Stimulated activated CD4-positive, alpha-beta T cell treated with anti-CD3 and anti-CD28 coated beads, Interleukin-12 subunit alpha, Interleukin-12 subunit beta, amount 100 ng/mL, for 24 hours (primary cell): ENCODE data around the gene MIGA1.

Experiments used
- DNase-seq, 2 experiments: peaks; one replicate each; pipeline ENCODE4 v3.0.0-alpha.2; 2020; ENCODE audit warnings: low read depth in 2 of 2

The MIGA1 gene

GRCh38 chr1:77845951-77846350 lies 66.5 kb downstream of the MIGA1 start:
- DNase-seq, result no peak

DNA sequence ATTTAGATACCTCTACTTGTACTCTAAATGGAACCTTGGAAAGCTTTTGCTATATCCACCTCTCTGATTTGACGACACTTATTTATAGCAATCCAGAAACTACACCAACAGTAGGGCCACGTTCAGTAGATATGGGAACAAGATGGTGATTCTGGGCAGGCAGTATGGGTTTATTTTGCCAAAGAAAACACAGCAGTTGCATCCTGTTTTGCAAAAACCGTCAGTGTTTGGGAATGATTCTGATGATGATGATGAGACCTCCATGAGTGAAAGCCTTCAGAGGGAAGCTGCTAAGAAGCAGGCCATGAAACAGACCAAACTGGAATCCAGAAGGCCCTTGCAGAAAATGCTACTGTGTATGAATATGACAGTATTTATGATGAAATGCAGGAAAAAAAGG lies 67.5 kb downstream of the MIGA1 start:
- DNase-seq, result no peak

- no peak for DNase-seq
Measured at GRCh38 chr1:77847621-77848080, 68.2 kb downstream of the MIGA1 start.

DNA sequence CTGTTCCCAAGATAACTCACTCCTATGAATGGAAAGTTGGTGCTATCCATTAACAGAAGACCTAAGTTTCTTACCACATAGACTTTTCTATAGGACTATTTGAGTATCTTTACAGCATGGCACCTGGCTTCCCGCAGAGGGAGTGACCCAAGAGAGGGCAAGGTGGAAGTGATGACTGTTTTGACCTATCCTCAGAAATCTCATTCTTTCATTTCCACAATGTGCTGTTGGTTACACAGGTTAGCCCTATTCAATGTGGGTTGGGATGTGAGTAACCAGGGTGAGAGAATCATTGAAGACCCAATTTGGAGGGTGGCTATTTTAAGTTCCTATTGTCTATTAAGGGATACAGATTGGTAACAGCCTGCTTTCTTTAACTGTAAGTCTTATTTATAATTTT lies 70.6 kb downstream of the MIGA1 start:
- no peak for DNase-seq

- DNase-seq, result no peak
Measured at GRCh38 chr1:77857552-77857951, 78.1 kb downstream of the MIGA1 start.

GRCh38 chr1:77858725-77859124 lies 79.3 kb downstream of the MIGA1 start:
- no peak for DNase-seq

DNA sequence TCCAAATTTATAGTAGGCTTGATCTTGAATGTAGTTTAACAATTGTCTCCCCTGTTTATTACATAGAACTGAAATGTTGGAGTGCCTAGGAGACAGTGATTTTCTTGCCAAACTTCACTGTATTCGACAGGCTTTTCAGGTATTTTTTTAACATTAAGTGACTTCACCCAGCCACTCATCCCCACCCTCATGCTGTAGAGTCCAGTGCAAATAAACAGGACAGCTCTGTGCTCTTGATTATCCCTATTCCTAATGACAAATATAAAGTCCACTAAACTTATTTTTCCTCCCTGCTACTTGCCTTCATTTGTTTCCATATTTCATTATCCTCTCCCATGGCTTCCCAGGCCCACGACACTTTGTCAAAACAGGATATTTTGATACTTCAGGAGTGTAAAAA lies 79.8 kb downstream of the MIGA1 start:
- no peak for DNase-seq

DNA sequence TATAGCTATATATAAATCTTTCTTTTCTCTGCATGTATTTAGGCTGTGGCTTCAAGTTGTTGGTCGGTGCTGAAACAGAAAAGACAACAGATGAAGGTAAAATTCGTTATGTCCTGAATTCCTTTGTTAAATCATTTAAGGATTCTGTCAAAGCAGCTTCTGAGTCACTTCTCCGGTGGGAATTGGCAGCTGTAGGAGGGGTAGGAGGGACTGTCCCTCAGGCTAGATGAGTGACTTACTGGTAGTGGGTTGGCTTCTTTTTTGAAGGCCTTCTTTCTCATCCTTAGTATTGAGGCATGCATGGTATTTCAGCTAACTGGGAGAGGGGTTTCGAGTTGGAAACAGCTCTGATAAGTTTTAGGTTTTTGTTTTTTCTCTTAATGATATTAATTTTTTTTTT lies 86.8 kb downstream of the MIGA1 start:
- no peak for DNase-seq

DNA sequence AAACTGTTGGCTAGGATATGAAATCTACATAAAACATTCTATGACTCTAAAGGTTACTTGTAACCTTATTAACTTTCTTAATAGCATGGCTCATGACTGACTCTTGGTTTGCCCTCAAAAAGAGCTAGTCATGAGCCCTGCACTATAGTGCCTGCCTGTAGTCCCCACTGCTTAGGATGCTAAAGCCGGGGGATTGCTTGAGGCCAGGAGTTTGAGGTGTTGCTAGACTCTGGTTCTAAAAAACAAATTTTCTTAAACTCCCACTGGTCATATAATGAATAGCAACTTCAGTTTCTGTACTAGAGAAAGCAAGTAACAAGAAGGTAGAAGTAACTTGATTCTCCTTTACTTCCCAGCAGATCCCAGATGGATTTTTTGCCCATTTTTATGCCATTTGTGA lies 93.2 kb downstream of the MIGA1 start:
- DNase-seq, result no peak

DNA sequence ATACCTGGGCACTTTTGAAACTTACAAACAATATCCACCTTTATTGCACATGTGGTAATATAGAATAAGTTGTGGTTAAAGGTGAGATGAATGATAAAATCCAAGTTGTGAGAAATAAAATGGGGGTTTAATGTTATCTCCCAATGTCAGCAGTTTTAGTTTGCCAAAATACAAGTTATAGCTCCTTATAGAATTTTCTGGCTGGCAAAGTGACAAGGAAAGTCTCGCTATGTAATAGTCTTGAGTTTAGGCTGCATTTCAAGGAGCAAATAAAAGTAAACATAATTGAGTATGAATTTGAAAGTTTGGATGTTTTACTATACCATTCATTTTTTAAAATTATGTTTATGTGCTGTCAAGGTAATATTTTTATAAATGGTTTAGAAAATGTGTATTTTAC lies 94.0 kb downstream of the MIGA1 start:
- DNase-seq, result no peak

GRCh38 chr1:77874804-77875445 lies 95.5 kb downstream of the MIGA1 start:
- no peak for DNase-seq

- no peak for DNase-seq
Measured at GRCh38 chr1:77876884-77877283, 97.4 kb downstream of the MIGA1 start.

GRCh38 chr1:77881061-77881460 lies 101.6 kb downstream of the MIGA1 start:
- no peak for DNase-seq

- DNase-seq, result no peak
Measured at GRCh38 chr1:77882411-77882810, 103.0 kb downstream of the MIGA1 start.

DNA sequence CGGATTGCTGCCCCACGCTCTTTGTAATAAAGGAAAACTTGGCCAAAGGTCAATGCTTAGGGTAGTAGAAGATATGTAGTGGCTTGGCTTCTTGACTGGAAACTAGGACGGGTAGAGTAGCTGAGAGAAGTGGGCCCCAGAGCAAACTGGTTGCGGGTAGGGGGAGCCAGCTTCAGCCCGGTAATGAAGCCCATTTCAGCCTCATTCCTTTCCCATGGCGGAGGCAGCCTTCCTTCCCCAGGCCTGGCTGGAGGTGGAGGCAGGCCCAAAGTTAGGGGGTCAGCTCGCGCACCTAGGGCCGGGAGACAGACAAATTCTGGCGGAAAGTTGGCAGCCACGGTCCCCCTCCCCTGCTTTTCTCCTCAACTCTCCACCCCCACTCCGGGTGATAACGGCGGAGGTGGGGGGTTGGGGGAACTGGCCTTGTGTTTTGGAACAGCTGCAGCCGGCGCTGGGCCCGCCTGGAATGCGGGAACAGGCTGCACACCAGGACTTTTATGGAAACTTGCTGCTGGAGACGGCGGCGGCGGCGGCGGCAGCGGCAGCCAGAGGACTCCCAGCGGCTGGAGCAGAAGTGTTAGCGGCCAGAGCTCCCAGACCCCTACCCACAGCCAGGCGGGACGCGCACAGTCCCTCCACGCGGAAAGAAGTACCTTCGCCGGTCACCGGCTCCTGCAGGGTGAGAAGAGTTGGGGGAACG lies 108.8 kb downstream of the MIGA1 start, which contains the start of gene NEXN:
NEXN (plus strand) TSS at position 544 of the 700 bp plus-strand sequence. CDS start 27,483 bp downstream, outside the sequence.
- no peak for DNase-seq

DNA sequence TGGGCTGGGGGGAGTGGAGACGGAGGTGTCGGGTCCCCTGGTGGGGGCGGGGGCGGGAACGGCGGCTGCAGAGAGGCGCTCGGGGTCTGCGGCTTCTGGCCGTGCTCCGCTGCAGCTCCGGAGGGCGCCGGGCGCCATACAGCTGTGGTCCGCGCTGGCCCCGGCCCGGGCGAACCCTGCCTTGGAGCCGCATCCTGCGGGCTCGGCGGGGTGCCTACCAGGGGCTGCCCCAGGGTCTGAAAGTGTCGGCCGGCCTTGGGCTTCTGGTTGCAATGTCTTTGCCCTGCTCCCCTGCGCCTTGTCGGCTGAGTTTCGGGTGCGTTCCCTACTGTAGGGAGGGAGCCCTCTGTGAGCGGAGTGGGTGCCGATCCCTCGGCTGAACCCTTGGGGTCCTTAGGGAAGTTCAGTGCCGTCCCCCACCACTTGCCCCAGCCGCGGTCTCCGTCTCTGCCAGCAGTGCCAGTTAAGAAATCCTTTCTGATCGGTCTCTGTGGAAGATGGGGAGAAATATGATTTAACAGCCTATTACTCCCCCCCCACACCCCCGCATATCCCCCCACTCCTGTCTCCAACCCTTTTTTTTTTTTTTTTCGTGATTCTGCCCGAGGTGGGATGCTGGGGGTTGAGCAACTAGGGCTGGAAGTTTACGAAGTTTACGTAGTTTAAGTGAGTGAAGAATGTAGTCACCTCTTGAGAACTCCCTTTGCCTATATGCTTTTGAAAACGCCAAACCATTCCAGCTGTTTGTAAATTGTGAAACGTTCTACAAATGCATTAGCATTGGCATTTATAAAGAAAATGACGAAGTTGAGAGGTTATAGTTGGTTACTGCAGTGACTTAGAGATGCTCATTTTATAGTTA lies 109.6 kb downstream of the MIGA1 start:
- peak in 1 of 2 experiments; percentile 8 for DNase-seq

GRCh38 chr1:77889671-77890070 lies 110.2 kb downstream of the MIGA1 start:
- no peak for DNase-seq

DNA sequence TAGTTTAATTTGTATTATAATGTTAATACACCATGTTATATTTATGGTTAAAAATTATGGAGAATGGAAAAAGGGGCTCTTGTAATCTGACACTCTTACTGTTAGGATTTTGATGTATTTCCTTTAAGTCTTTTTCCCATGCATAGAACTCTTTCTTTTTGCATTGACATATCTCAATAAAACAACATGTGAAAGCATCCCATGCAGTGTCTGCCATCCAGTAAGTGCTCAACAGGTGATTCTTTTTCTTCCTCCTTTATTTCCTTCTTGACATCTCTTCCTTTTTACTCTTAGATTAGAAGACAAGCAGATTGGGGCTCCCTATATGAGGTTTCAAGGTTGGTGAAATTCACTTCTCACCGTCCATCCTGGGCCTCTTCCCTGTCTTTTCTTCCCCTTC lies 111.8 kb downstream of the MIGA1 start:
- no peak for DNase-seq

GRCh38 chr1:77899647-77900320 lies 120.3 kb downstream of the MIGA1 start:
- DNase-seq, result no peak

DNA sequence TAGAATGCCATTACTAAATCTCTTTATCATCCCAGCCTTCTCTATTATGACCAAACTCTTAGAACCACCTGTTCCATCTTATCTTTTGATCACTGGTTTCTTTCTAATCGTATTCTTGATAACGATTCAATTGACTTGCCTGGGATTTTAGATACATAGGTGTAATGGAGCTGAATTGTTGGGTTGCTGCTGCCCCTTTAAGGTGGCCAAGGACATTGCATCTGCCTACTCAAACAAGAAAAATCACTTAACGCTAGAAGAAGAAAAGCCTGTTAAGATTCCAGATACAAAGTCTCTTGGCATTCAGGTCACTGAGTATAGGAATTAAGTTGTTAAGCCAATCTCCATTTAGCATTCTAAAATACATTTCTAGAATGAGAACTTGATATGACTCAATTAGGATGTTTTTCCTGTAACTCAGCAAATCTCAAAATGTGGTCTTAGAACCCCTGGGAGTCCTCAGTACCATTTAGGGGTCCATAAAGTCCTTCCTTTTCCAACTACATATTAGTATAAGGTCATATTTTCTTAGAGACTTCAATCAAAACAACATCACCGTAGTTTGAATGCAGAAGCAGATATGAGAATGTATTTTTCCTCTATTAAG lies 121.3 kb downstream of the MIGA1 start:
- DNase-seq, result no peak

DNA sequence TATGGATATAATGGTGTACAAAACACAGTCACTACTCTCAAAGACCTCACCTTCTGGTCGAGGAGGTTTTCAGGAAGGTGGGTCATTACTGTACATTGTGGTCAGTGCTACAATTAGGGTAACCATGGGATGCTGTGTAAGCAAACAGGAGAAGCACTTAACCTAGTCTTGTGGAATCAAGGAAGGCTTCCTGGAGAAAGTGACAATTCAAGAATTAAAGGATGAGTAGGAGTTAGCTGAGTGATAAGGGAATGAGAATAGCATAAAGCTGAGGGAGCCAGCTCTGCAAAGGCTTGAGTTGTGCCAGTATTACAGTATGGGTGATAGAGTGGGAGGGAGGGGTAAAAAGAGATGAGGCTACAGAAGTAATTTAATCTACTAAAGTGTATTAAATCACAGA lies 126.2 kb downstream of the MIGA1 start:
- DNase-seq, result no peak
